Activated CD8-positive, alpha-beta T cell treated with anti-CD3 and anti-CD28 coated beads, Interleukin-2, amount 10 ng/mL, durations not matched to agents 7 days and 5 days (primary cell): ENCODE data around the gene ZNF24. TPM values are rescaled to one million over a fixed set of nuclear protein-coding genes. Genes with fewer than 3 reads are reported as not detected.
A peak's percentile ranks its signal among the peaks of the same experiment; 100 is the strongest.

Experiments
- ATAC-seq: fragments of 150-1000 bp; cut with Tn5 transposase; one replicate; pipeline ENCODE4 v1.10.0; 2021; ENCODE audit warnings: moderate library complexity
- CTCF ChIA-PET: fragments of 350-600 bp; sonication (Branson Sonifier 250); formaldehyde crosslinking; loops from one replicate; lab custom pipeline; 2021; ENCODE audit warnings: antibody characterized with exemption; lab: Charles Lee
- POLR2A ChIA-PET: fragments of 350-600 bp; sonication (Branson Sonifier 250); formaldehyde crosslinking; loops from one replicate; lab custom pipeline; 2021; ENCODE audit warnings: antibody characterized with exemption; lab: Charles Lee
- DNase-seq: peaks from one replicate; pipeline ENCODE4 v3.0.0-alpha.2; 2020
- H3K27ac Mint-ChIP-seq: one replicate; pipeline ENCODE4 v1.8.0; 2021; ENCODE audit warnings: mild to moderate bottlenecking, mixed read lengths
- H3K27me3 Mint-ChIP-seq: one replicate; pipeline ENCODE4 v1.8.0; 2021; ENCODE audit warnings: low read depth, mixed read lengths
- H3K36me3 Mint-ChIP-seq: one replicate; pipeline ENCODE4 v1.8.0; 2021; ENCODE audit warnings: low read depth, mixed read lengths
- H3K4me1 Mint-ChIP-seq: one replicate; pipeline ENCODE4 v1.8.0; 2021; ENCODE audit warnings: low read depth, mixed read lengths
- H3K4me3 Mint-ChIP-seq: one replicate; pipeline ENCODE4 v1.8.0; 2021; ENCODE audit warnings: mild to moderate bottlenecking, mixed read lengths
- H3K9me3 Mint-ChIP-seq: one replicate; pipeline ENCODE4 v1.8.0; 2022; ENCODE audit warnings: mixed read lengths; ENCODE audit not compliant: insufficient read depth
- total RNA-seq, 2 experiments: library from RNA; stranded (reverse); gene quantifications; one replicate each; pipeline ENCODE4 v1.2.3, GENCODE V29; 2021

ZNF24 gene
- 10 to 100 TPM; 48.8 to 53.2 TPM for total RNA-seq

DNA sequence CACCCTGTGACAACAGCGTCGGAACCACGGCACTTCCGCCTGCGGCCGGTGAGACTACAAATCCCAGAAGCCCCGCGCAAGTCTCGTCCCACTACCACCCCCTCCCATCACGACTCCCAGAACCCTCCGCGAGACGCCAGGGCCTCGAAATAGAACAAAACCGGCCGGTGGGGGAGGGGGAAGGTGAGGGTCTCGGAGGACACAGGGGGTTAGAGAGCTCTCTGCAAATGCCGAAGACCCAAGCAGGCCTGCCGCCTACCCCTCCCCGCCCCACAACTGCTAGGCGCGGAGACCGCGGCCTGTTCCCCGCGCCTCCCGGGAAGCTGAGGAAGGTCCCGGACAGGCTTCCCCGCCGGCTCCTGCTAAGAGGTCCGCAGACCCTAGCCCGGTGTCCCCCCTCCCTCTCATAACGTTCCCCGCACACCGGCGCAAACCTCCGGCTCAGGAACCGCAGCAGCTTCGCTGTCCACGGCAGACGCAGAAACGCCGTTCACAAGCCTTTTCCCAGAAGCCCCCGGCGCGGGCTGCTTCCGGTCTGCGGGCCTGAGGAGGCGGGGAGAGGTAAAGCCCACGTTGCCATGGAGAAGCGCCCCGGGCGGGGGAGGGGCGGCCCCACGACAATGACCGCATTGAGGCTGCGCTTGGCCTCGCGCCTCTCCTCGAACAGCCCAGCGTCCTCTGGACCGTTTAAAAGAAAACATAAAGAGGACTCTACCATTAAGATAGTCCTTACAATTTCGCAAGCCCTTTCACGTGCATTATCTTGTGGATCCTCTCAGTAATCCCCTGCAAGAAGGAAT lies at the start of gene ZNF24:
TSS of gene ZNF24 (minus strand) at position 485 of the 800 bp plus-strand sequence. CDS start 3,770 bp downstream, outside the sequence.
- ATAC-seq, result peak; percentile 85
- ChIA-PET POLR2A (interaction anchor here (0.6 to 2.8 kb wide), 11 partner anchors 11 to 628 kb away, joined by 3 to 17 read pairs (median 5); partner anchors contain the start of genes INO80C, MAPRE2, RMP24 and ZNF397), CTCF (interaction anchor here (0.7 to 1.7 kb wide), 9 partner anchors 11 to 338 kb away, joined by 3 to 5 read pairs (median 3); no protein-coding TSS in a partner anchor)
- peak within 1 kb of the TSS; percentile 89 for H3K27ac Mint-ChIP-seq
- peaks cover 35% of the 10 kb centered on the region for H3K4me1 Mint-ChIP-seq
- H3K9me3 Mint-ChIP-seq, result no peaks in the 10 kb centered on the region
- H3K4me3 Mint-ChIP-seq, result peak within 1 kb of the TSS; percentile 85
- peak; percentile 95 for DNase-seq
- peaks cover 31% of the 10 kb centered on the region for H3K36me3 Mint-ChIP-seq
- no peaks in the 10 kb centered on the region for H3K27me3 Mint-ChIP-seq

DNA sequence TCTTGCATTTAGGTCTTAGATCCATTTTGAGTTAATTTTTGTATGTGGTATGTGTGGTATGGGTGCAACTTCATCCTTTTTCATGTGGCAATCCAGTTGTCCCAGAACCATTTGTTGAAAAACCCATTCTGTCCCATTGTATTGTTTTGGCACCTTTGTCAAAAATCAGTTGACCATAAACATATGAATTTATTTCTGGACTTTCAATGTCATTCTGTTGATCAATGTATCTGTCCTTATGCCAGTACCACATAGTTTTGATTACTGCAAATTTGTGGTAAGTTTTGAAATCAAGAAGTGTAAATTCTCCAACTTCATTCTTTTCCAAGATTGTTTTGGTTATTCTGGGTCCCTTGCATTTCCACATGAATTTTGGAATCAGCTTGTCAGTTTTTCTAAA lies 49.5 kb upstream of the ZNF24 start:
- H3K27ac Mint-ChIP-seq, result no peak overlapping the region

DNA sequence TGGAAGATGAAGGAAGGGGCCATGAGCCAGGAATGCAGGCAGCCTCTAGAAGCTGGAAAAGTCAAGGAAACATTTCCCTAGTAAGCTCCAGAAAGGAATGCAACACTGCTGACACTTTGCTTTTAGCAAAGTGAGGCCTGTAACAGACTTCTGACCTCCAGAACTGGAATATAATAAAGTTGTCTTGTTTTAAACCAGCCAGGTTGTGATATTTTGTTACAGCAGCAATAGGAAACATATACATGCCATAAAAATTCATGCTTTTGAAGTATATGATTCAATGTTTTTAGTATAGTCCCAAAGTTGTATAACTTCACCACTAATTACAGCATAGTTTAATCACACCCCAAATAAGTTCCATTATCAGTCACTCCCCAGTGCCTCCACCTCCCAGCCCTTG lies 48.2 kb upstream of the ZNF24 start:
- Mint-ChIP-seq H3K9me3 (no peaks in the 10 kb centered on the region), H3K27ac (no peak overlapping the region), H3K4me3 (no peak overlapping the region), H3K27me3 (peaks cover 22% of the 10 kb centered on the region), H3K4me1 (no peaks in the 10 kb centered on the region), H3K36me3 (no peaks in the 10 kb centered on the region)
- no peak for DNase-seq
- ChIA-PET POLR2A (no interaction called here), CTCF (no interaction called here)
- ATAC-seq, result no peak

More for the DNA sequence above, 49.5 kb upstream of the ZNF24 start:
- Mint-ChIP-seq H3K4me1 (no peaks in the 10 kb centered on the region), H3K4me3 (no peak overlapping the region), H3K9me3 (no peaks in the 10 kb centered on the region), H3K36me3 (no peaks in the 10 kb centered on the region), H3K27me3 (peaks cover 20% of the 10 kb centered on the region)
- POLR2A ChIA-PET, result no interaction called here
- DNase-seq (no peak), ATAC-seq (no peak)
- CTCF ChIA-PET, result interaction anchor here (0.7 kb wide), 1 partner anchor 162 kb away, joined by 3 read pairs; no protein-coding TSS in a partner anchor

DNA sequence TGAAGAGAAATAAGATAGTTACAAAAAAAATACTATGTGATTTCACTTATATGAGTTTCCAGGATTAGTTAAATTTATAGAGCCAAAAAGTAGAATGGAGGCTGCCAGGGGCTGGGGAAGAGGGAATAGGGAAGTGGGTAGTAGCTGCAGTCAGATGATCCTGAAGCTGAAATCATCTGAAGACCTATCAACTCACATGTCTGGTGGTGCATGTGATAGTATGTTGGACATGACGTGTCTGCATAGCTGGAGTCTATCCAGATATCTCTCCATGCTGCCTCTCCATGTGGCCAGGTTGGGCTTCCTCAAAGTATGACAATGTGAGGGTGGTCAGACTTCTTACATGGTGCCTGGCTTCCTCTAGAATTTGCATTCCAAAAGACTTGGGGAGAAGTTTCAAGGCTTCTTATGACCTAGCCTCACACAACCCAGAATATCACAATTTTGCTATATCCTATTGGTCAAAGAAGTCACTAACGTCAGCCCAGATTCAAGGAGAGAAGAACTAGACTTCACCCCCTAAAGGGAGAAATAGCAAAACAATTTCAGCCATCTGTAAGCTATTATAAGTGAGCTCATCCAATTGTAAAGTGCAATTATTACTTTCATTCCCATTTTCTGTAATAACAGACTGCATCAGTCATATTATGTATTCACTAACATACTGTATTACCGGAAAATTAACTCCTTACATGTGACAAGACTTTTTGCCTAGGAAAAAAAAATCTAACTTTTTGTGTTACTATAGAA lies 46.9 kb upstream of the ZNF24 start:
- CTCF ChIA-PET, result no interaction called here
- Mint-ChIP-seq H3K4me3 (no peak overlapping the region), H3K27me3 (peaks cover 27% of the 10 kb centered on the region), H3K4me1 (peaks cover 5% of the 10 kb centered on the region), H3K27ac (no peak overlapping the region), H3K36me3 (no peaks in the 10 kb centered on the region), H3K9me3 (no peaks in the 10 kb centered on the region)
- POLR2A ChIA-PET, result no interaction called here
- DNase-seq (no peak), ATAC-seq (no peak)

DNA sequence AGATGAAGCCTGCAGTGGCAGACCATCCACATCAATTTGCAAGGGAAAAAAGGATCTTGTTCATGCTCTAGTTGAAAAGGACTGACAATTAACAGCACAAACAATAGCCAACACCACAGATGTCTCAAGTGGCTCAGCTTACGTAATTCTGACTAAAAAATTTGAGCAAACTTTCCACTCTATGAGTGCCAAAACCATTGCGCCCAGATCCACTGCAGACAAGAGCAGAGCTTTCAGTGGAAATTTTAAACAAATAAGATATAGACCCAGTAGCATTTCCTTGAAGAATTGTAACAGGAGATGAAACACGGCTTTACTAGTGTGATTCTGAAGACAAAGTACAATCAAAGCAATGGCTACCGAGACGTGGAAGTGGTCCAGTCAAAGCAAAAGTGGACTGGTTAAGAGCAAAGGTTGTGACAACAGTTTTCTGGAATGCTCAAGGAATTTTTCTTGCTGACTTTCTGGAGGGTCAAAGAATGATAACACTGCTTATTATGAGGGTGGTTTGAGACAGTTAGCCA lies 44.9 kb upstream of the ZNF24 start:
- H3K27me3 Mint-ChIP-seq, result peaks cover 29% of the 10 kb centered on the region
- POLR2A ChIA-PET, result no interaction called here
- no peak overlapping the region for H3K27ac Mint-ChIP-seq
- DNase-seq, result no peak
- no peak overlapping the region for H3K4me3 Mint-ChIP-seq
- no peaks in the 10 kb centered on the region for H3K9me3 Mint-ChIP-seq
- H3K36me3 Mint-ChIP-seq, result no peaks in the 10 kb centered on the region
- ATAC-seq, result no peak
- peaks cover 5% of the 10 kb centered on the region for H3K4me1 Mint-ChIP-seq
- CTCF ChIA-PET, result interaction anchor here (1.1 kb wide), 1 partner anchor 18 kb away, joined by 3 read pairs; no protein-coding TSS in a partner anchor

DNA sequence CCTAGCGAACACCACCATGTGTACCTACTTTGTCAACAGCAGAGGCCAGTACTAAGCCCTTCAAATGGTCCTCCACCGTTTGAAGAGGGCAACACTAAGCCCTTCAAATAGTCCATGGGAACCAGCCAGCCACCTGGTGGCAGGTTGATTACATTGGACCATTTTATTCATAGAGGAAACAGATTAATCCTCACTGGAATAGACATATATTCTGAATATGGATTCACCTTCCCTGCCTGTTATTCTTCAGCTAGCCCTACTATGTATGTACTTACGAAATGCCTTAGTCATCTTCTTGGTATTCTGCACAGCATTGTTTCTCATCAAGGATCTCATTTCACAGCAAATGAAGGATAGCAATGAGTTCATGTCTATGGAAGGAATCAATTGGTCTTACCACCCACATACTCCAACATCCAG lies 42.9 kb upstream of the ZNF24 start:
- H3K4me1 Mint-ChIP-seq, result peaks cover 5% of the 10 kb centered on the region
- DNase-seq, result peak; percentile 25
- POLR2A ChIA-PET, result no interaction called here

DNA sequence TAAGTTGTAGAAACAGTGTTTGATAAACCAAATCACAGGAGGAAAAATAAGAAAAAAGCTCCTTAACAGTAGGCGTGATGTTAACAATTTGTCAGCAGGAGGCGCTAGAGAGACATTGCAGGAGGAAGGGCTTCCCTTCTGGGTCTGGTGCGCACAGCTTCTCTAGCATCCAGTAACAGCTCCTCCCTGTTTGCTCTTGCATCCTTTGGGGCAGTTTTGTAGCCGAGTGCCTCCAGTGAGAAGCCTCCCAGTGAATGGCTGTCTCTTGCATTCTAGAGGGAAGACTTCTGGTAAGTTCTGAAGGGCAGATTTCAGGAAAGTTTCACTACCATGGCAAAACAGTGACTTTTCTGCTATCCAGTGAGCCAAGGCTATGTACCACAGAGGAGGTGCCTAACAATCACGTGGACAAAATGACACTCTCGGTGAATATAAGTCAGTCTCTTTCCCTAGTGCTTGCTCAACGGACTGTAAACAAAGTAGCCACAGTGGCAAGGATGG lies 42.4 kb upstream of the ZNF24 start:
- Mint-ChIP-seq H3K27me3 (peaks cover 29% of the 10 kb centered on the region), H3K4me1 (peaks cover 5% of the 10 kb centered on the region), H3K36me3 (no peaks in the 10 kb centered on the region), H3K4me3 (no peak overlapping the region), H3K27ac (no peak overlapping the region), H3K9me3 (no peaks in the 10 kb centered on the region)
- POLR2A ChIA-PET, result no interaction called here
- CTCF ChIA-PET, result interaction anchor here (0.6 to 2.7 kb wide), 48 partner anchors 8 to 643 kb away, joined by 3 to 23 read pairs (median 4); partner anchors contain the start of gene ZNF396
- ATAC-seq (peak; percentile 94), DNase-seq (peak; percentile 78)

More for the DNA sequence above, 42.9 kb upstream of the ZNF24 start:
- no peak for ATAC-seq
- Mint-ChIP-seq H3K27me3 (peaks cover 29% of the 10 kb centered on the region), H3K27ac (no peak overlapping the region), H3K36me3 (no peaks in the 10 kb centered on the region), H3K9me3 (no peaks in the 10 kb centered on the region), H3K4me3 (no peak overlapping the region)
- CTCF ChIA-PET, result interaction anchor here (0.7 to 1.9 kb wide), 35 partner anchors 8 to 564 kb away, joined by 3 to 23 read pairs (median 4); partner anchors contain the start of gene ZNF396

DNA sequence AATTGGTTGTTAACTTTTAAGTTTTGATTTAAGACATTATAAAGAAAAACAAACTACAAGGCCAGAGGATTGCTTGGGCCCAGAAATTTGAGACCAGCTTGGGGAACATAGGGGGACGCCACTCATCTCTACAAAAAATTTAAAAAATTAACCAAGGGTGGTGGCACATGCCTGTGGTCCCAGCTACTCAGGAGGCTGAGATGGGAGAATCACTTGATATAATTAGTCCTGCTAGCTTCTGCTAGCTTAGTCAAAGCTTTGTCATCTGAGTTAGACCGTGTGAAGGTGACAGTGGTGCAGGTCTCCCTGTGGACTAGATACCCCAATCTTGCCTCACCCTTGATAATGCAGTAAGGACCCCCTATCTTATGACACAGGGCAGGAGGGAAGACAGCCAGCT lies 38.9 kb upstream of the ZNF24 start:
- ATAC-seq (no peak), DNase-seq (no peak)
- H3K27ac Mint-ChIP-seq, result no peak overlapping the region
- no peak overlapping the region for H3K4me3 Mint-ChIP-seq
- peaks cover 23% of the 10 kb centered on the region for H3K27me3 Mint-ChIP-seq
- H3K9me3 Mint-ChIP-seq, result no peaks in the 10 kb centered on the region
- no peaks in the 10 kb centered on the region for H3K36me3 Mint-ChIP-seq
- POLR2A ChIA-PET, result no interaction called here
- CTCF ChIA-PET, result interaction anchor here (1.7 kb wide), 1 partner anchor 151 kb away, joined by 7 read pairs; no protein-coding TSS in a partner anchor
- H3K4me1 Mint-ChIP-seq, result peaks cover 5% of the 10 kb centered on the region

DNA sequence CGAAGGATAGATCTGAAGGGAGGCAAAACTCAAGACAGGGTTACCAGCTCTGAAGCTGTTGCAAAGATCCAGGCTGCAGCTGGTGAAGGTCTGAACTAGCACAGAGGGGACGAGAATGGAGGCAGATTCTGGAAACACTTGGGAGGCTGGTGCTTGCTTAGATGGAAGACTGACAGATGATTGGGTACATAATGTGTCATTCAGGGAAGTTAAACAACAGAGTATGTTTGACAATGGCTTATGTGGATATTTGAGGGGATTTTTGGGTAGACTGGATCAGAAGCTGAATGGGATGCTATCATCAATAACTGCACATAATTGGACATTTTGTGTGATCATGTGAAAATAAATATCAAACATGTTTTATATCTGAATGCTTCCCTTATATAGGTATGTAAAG lies 35.2 kb upstream of the ZNF24 start:
- no peak overlapping the region for H3K4me3 Mint-ChIP-seq
- POLR2A ChIA-PET, result no interaction called here
- CTCF ChIA-PET, result no interaction called here

DNA sequence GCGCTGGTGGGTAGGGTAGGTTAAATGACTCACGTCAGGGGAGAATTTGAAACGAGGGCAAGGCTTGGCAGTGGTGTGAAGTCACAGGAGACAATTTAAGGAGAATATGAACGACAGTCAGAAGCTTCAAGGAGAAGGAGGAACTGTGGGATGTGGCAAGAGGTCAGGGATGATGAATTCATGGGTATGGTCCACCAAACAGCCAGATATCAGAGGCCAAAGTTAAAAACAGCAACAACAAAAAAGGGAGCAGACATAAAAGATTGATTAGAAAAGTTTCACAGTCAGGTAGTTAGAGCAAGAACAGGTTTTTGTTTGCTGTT lies 34.3 kb upstream of the ZNF24 start:
- Mint-ChIP-seq H3K36me3 (no peaks in the 10 kb centered on the region), H3K27me3 (peaks cover 17% of the 10 kb centered on the region), H3K4me1 (peaks cover 12% of the 10 kb centered on the region), H3K27ac (no peak overlapping the region), H3K9me3 (no peaks in the 10 kb centered on the region), H3K4me3 (no peak overlapping the region)
- POLR2A ChIA-PET, result interaction anchor here (0.6 kb wide), 1 partner anchor 845 kb away, joined by 6 read pairs; no protein-coding TSS in a partner anchor
- DNase-seq (no peak), ATAC-seq (no peak)
- CTCF ChIA-PET, result no interaction called here

More for the DNA sequence above, 35.2 kb upstream of the ZNF24 start:
- DNase-seq (no peak), ATAC-seq (no peak)
- Mint-ChIP-seq H3K4me1 (peaks cover 12% of the 10 kb centered on the region), H3K9me3 (no peaks in the 10 kb centered on the region), H3K36me3 (no peaks in the 10 kb centered on the region), H3K27ac (no peak overlapping the region), H3K27me3 (peaks cover 17% of the 10 kb centered on the region)

DNA sequence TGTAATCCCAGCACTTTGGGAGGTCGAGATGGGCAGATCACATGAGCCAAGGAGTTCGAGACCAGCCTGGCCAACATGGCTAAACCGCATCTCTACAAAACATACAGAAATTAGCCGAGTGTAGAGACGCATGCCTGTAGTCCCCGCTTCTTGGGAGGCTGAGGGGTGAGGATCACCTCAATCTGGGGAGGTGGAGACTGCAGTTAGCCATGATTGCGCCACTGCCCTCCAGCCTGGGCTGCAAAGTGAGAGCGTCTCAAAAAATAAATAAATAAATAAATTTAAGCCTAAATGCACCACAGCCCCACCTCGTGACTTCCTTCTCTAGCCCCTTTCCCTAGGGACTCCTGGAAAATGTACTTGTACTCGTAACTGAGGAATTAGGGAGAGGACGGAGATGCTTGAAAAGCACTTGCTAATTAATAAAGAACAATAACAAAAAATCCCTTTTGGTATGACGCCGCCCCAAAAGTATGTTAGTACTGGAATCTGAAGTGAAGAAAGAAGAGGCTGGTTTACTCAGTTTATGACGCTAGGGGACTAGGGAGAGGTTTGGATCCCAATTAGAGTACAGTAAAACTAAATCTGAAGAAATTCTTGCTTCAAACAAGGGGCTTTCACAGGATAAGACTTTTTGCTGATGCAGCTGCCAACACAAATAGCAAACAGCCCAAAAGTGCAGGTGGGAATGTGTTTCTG lies 33.8 kb upstream of the ZNF24 start:
- ChIA-PET CTCF (no interaction called here), POLR2A (no interaction called here)
- Mint-ChIP-seq H3K27ac (no peak overlapping the region), H3K27me3 (peaks cover 17% of the 10 kb centered on the region), H3K36me3 (no peaks in the 10 kb centered on the region), H3K4me3 (peak overlapping the region; percentile 71), H3K4me1 (peaks cover 12% of the 10 kb centered on the region), H3K9me3 (no peaks in the 10 kb centered on the region)
- ATAC-seq (no peak), DNase-seq (no peak)
